GM23248 (cell line): ENCODE measurements around the gene SPACA1. TPM values are rescaled to one million over a fixed set of nuclear protein-coding genes. Genes with fewer than 3 reads are reported as not detected.

Experiments
- DNase-seq: peaks from one replicate; pipeline ENCODE4 v3.0.0-alpha.2; 2015
- H2AFZ ChIP-seq: fragments of 200-600 bp; sonication (generic); 2 replicates; pipeline ENCODE4 v1.6.1; 2016; ENCODE audit warnings: antibody characterized with exemption
- H3F3A ChIP-seq: fragments of 200-600 bp; sonication (generic); 2 replicates; pipeline ENCODE4 v1.6.1; 2016; ENCODE audit warnings: mild to moderate bottlenecking, antibody characterized with exemption, mixed run types; ENCODE audit not compliant: insufficient read depth
- H3K27ac ChIP-seq: fragments of 200-600 bp; sonication (generic); 2 replicates; pipeline ENCODE4 v1.5.1; 2016; ENCODE audit warnings: mild to moderate bottlenecking
- H3K27me3 ChIP-seq: fragments of 200-600 bp; sonication (generic); replicated peaks from 2 replicates; pipeline ENCODE4 v1.6.1; 2016; ENCODE audit warnings: mild to moderate bottlenecking; ENCODE audit not compliant: insufficient read depth
- H3K36me3 ChIP-seq: fragments of 200-600 bp; sonication (generic); 2 replicates; pipeline ENCODE4 v1.6.1; 2016; ENCODE audit warnings: low read depth, mild to moderate bottlenecking
- H3K4me1 ChIP-seq: fragments of 200-600 bp; sonication (generic); 2 replicates; pipeline ENCODE4 v1.6.1; 2016; ENCODE audit warnings: mild to moderate bottlenecking; ENCODE audit not compliant: insufficient read depth
- H3K4me2 ChIP-seq: fragments of 200-600 bp; sonication (generic); one replicate; pipeline ENCODE4 v1.6.1; 2016; ENCODE audit warnings: mild to moderate bottlenecking; ENCODE audit not compliant: unreplicated experiment
- H3K4me3 ChIP-seq: fragments of 200-600 bp; sonication (generic); 2 replicates; pipeline ENCODE4 v1.5.1; 2016; ENCODE audit warnings: mild to moderate bottlenecking
- H3K79me2 ChIP-seq: fragments of 200-600 bp; sonication (generic); 2 replicates; pipeline ENCODE4 v1.6.1; 2016; ENCODE audit warnings: mild to moderate bottlenecking; ENCODE audit not compliant: insufficient read depth
- H3K9ac ChIP-seq: fragments of 200-600 bp; sonication (generic); 2 replicates; pipeline ENCODE4 v1.6.1; 2016; ENCODE audit warnings: mild to moderate bottlenecking
- H3K9me2 ChIP-seq: fragments of 200-600 bp; sonication (generic); 2 replicates; pipeline ENCODE4 v1.6.1; 2016; ENCODE audit warnings: mixed run types, mild to moderate bottlenecking, moderate library complexity; ENCODE audit not compliant: insufficient read depth
- H3K9me3 ChIP-seq: fragments of 200-600 bp; sonication (generic); one replicate; pipeline ENCODE4 v1.6.1; 2017; ENCODE audit warnings: low read depth
- H4K20me1 ChIP-seq: fragments of 200-600 bp; sonication (generic); 2 replicates; pipeline ENCODE4 v1.6.0; 2016; ENCODE audit not compliant: insufficient read depth
- EZH2 ChIP-seq: fragments of 200-600 bp; sonication (generic); IDR thresholded peaks from 2 replicates; pipeline ENCODE4 v1.6.1; 2018; ENCODE audit warnings: antibody characterized with exemption, mild to moderate bottlenecking; ENCODE audit not compliant: insufficient read depth, poor library complexity, severe bottlenecking
- EZH2phosphoT487 ChIP-seq: fragments of 200-600 bp; sonication (generic); IDR thresholded peaks from 2 replicates; pipeline ENCODE4 v1.6.1; 2018; ENCODE audit warnings: antibody characterized with exemption, moderate library complexity, mild to moderate bottlenecking, low read depth; ENCODE audit not compliant: insufficient read depth
- WGBS, 2 experiments: methylation state at CpG; one replicate each; pipeline ENCODE4 v1.1.6; 2015 to 2017; ENCODE audit warnings: low lambda C conversion rate in 2 of 2, low coverage in 1 of 2; ENCODE audit errors: missing lambda C conversion rate in 2 of 2; 5-methylcytosine and 5-hydroxymethylcytosine counted together
- in situ Hi-C: fragments of 300-500 bp; cut with MboI; formaldehyde crosslinking; loops from 2 replicates; pipeline ENCODE4 v1.15.0; 2020
- polyA plus RNA-seq: library from polyadenylated mRNA; unstranded; fragments of >200 nt; fragmentation: Nextera tagmentation; extraction: Ambion mirVana; gene quantifications from 2 replicates; pipeline ENCODE4 v1.2.1, GENCODE V29; 2016
- total RNA-seq: library from RNA; depleted of rRNA; stranded (reverse); fragments of >200 nt; shearing (Covaris generic); gene quantifications from 2 replicates; pipeline ENCODE4 v1.2.3, GENCODE V29; 2014

The SPACA1 gene
- total and polyA plus RNA-seq, 2 experiments from 2014 or later, result not detected

DNA sequence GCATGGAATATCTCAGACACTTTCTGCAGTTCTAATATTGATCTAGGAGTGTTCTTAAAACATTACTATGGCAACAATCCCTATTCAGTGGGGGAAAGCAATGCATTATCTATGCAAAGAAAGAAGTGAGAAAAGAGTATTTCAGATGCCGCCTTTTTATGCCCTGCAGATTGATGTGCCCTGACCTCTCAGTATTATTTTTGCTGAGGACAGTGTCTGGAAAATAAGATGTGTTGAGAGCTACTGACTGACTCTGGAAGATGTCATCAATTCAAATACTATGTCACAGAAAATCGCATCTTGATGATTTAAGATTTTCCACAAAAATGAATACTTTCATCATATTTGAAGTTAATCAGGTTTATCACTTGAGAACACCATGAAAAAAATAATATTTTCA is 22.9 kb upstream of the SPACA1 start:
- in situ Hi-C loops, result no loop called here
- TF ChIP-seq EZH2, result no peak
- TF ChIP-seq EZH2phosphoT487, result no peak
- H3K4me2 ChIP-seq, result no peak overlapping the region
- no peaks in the 10 kb centered on the region for H3K27me3 ChIP-seq
- H3K4me1 ChIP-seq, result no peaks in the 10 kb centered on the region
- H2AFZ ChIP-seq, result no peak overlapping the region
- H4K20me1 ChIP-seq, result no peaks in the 10 kb centered on the region
- no peak overlapping the region for H3K27ac ChIP-seq
- H3K9me2 ChIP-seq, result no peaks in the 10 kb centered on the region
- 53 to 54% methylated on average over 2 of the region's 2 CpGs for WGBS, 2 experiments
- H3F3A ChIP-seq, result no peaks in the 10 kb centered on the region
- no peaks in the 10 kb centered on the region for H3K79me2 ChIP-seq
- no peak for DNase-seq
- no peak overlapping the region for H3K4me3 ChIP-seq
- no peaks in the 10 kb centered on the region for H3K36me3 ChIP-seq
- no peaks in the 10 kb centered on the region for H3K9me3 ChIP-seq
- H3K9ac ChIP-seq, result no peak overlapping the region

DNA sequence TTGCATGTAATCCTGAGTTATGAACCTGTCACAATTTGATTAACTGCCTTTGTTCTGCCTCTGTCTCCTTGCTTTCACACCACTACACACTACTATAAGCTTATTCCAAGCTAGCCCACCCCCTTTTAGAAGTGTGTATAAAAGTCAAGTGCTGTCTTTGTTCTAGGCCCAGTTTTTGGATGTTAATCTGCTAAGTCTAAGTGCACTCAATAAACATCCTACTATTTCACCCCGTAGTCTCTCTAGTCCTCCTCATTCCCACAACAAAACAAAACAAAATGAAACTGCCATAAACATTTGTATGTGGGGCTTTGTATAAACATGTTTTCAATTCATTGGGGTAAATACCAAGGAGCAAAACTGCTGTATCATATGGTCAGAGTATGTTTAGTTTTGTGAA is 16.1 kb upstream of the SPACA1 start:
- DNase-seq, result no peak
- TF ChIP-seq EZH2, result no peak
- TF ChIP-seq EZH2phosphoT487, result no peak
- H3K4me3 ChIP-seq, result no peak overlapping the region
- no peaks in the 10 kb centered on the region for H3K4me1 ChIP-seq
- H3K27me3 ChIP-seq, result no peaks in the 10 kb centered on the region
- no peaks in the 10 kb centered on the region; the same call in 1 of the 2 replicates for H3K9me2 ChIP-seq
- 16 to 18% methylated on average over 1 of the region's 1 CpG for WGBS, 2 experiments
- no peaks in the 10 kb centered on the region for H4K20me1 ChIP-seq
- no peak overlapping the region for H2AFZ ChIP-seq
- no peaks in the 10 kb centered on the region for H3K36me3 ChIP-seq
- no peak overlapping the region for H3K4me2 ChIP-seq
- H3K27ac ChIP-seq, result no peak overlapping the region
- H3F3A ChIP-seq, result no peaks in the 10 kb centered on the region
- no peaks in the 10 kb centered on the region for H3K9me3 ChIP-seq
- in situ Hi-C loops, result no loop called here
- H3K9ac ChIP-seq, result no peak overlapping the region
- no peaks in the 10 kb centered on the region for H3K79me2 ChIP-seq

DNA sequence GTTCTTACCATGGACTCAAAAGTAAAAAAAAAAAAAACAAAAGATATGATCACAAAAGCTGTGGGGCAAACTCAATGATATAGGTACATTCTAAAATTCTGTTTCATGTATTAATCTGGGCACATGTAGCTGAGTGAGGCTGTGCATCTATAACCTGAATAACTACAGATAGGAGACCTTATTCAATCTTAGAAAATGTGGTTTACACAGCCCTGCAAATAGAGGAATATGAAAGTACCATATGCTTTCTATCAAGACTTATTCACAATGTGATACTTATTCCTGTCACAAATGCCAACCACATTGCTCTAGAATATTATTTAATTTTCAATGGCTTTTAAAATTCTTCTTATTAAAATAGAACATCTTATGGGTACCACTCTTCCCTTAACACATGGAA is 3.1 kb upstream of the SPACA1 start:
- DNase-seq, result no peak
- H3K9me2 ChIP-seq, result no peaks in the 10 kb centered on the region
- no peaks in the 10 kb centered on the region for H4K20me1 ChIP-seq
- no peak overlapping the region for H3K27ac ChIP-seq
- no peak overlapping the region for H2AFZ ChIP-seq
- H3K4me2 ChIP-seq, result no peak overlapping the region
- H3K9ac ChIP-seq, result no peak overlapping the region
- no peaks in the 10 kb centered on the region for H3K9me3 ChIP-seq
- TF ChIP-seq EZH2phosphoT487, result no peak
- TF ChIP-seq EZH2, result no peak
- H3K36me3 ChIP-seq, result no peaks in the 10 kb centered on the region
- in situ Hi-C loops, result no loop called here
- H3K4me3 ChIP-seq, result no peak overlapping the region
- H3K79me2 ChIP-seq, result no peaks in the 10 kb centered on the region
- no peaks in the 10 kb centered on the region for H3K4me1 ChIP-seq
- no peaks in the 10 kb centered on the region for H3K27me3 ChIP-seq
- no peaks in the 10 kb centered on the region for H3F3A ChIP-seq

DNA sequence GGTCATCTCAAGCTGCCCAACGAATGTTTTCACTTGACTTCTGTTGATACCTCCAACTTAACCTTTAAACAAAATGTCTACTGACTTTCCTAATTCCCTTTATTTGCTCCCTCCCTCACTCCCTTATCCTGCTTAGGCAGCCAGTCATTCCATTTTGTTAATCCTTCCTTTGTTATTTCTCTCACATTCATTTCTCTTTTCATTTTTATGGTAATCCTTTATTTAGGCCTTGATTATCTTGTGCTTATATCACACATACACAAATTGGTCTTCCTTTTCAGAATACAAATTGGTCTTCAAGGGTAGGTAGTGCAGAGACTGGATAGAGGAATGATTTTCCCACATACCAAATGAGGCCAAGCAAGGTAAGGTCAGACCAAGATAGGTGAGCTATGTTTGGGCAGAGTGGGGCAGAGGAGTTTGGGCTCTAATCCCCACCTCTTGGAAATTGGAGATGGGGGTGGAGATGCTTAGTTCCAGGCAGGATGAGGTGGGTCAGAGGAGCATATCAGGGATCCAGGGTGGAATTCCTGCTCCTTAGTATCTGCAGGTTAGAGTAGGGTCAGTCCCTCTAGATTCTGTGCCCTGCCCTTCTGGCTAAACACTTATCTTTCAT is 2.0 kb upstream of the SPACA1 start:
- Histone ChIP-seq H3K9ac (no peak overlapping the region), H3F3A (no peaks in the 10 kb centered on the region), H3K4me1 (no peaks in the 10 kb centered on the region), H3K79me2 (no peaks in the 10 kb centered on the region), H2AFZ (no peak overlapping the region), H3K27me3 (no peaks in the 10 kb centered on the region), H4K20me1 (no peaks in the 10 kb centered on the region), H3K4me2 (no peak overlapping the region), H3K9me3 (no peaks in the 10 kb centered on the region), H3K4me3 (no peak overlapping the region), H3K36me3 (no peaks in the 10 kb centered on the region), H3K27ac (no peak overlapping the region), H3K9me2 (no peaks in the 10 kb centered on the region)
- in situ Hi-C loops, result no loop called here
- no peak for DNase-seq
- 25 to 35% methylated on average over 1 of the region's 1 CpG for WGBS, 2 experiments
- TF ChIP-seq EZH2phosphoT487 (no peak), EZH2 (no peak)

DNA sequence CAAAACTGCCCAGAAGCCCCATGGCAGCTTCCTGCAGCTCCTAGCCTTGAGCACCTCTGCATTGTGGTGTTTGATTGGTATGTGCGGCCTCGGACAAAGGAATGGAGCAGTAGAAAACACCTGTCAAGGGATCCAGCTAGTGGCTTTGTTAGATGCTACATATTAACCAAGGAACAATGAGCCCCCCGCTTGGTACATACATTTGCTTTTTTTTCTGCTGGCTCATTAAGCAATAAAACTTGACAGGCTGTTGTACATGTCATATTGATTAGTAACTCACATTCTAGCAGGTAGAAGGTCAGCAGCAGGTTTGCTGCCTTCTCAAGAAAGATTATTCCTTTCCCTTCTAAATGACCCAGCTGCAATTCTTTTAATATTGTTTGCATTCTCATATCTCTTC is 937 bp downstream of the SPACA1 start:
- H3K4me1 ChIP-seq, result no peaks in the 10 kb centered on the region
- H3F3A ChIP-seq, result no peaks in the 10 kb centered on the region

More for the DNA sequence above, 937 bp downstream of the SPACA1 start:
- no peaks in the 10 kb centered on the region; the same call in 1 of the 2 replicates for H3K9me2 ChIP-seq
- WGBS, 2 experiments, result 53 to 67% methylated on average over 3 of the region's 3 CpGs
- no peaks in the 10 kb centered on the region for H3K9me3 ChIP-seq
- no peak overlapping the region for H2AFZ ChIP-seq
- in situ Hi-C loops, result no loop called here
- H3K4me2 ChIP-seq, result no peak overlapping the region
- H3K4me3 ChIP-seq, result no peak overlapping the region
- no peaks in the 10 kb centered on the region for H3K79me2 ChIP-seq
- H3K36me3 ChIP-seq, result no peaks in the 10 kb centered on the region
- DNase-seq, result no peak
- H3K27ac ChIP-seq, result no peak overlapping the region
- H4K20me1 ChIP-seq, result no peaks in the 10 kb centered on the region
- H3K27me3 ChIP-seq, result no peaks in the 10 kb centered on the region
- no peak overlapping the region for H3K9ac ChIP-seq
- TF ChIP-seq EZH2 (no peak), EZH2phosphoT487 (no peak)
